HepG2 (cell line): Measurements from ENCODE around the gene JPH4. TPM values are rescaled to one million over a fixed set of nuclear protein-coding genes. Genes with fewer than 3 reads are reported as not detected.

Experiments
- ATRX ChIP-seq: sonication (generic); formaldehyde crosslinking; IDR thresholded peaks from 2 replicates; pipeline ENCODE4 v1.4.0; 2020; ENCODE audit warnings: missing genetic modification reagents, borderline replicate concordance
- DMAP1 ChIP-seq: IDR thresholded peaks from 2 replicates; pipeline ENCODE4 v1.6.1; 2016
- ERF ChIP-seq: IDR thresholded peaks from 2 replicates; pipeline ENCODE4 v1.6.1; 2018; ENCODE audit warnings: missing biosample characterization, missing genetic modification reagents
- ETV5 ChIP-seq: IDR thresholded peaks from 2 replicates; pipeline ENCODE4 v1.6.1; 2018; ENCODE audit warnings: missing biosample characterization, missing genetic modification reagents, inconsistent platforms, borderline replicate concordance
- RCOR2 ChIP-seq: IDR thresholded peaks from 2 replicates; pipeline ENCODE4 v1.6.1; 2016; ENCODE audit warnings: missing biosample characterization, missing genetic modification reagents
- RFX3 ChIP-seq: IDR thresholded peaks from 2 replicates; pipeline ENCODE4 v1.6.1; 2016; ENCODE audit warnings: missing biosample characterization, missing genetic modification reagents
- SAFB2 ChIP-seq: sonication (generic); formaldehyde crosslinking; IDR thresholded peaks from 2 replicates; pipeline ENCODE4 v1.5.1; 2020; ENCODE audit warnings: missing genetic modification reagents, low read depth, mild to moderate bottlenecking, borderline replicate concordance
- TSC22D2 ChIP-seq: sonication (generic); formaldehyde crosslinking; IDR thresholded peaks from 2 replicates; pipeline ENCODE4 v1.5.1; 2020; ENCODE audit warnings: missing genetic modification reagents, mild to moderate bottlenecking, borderline replicate concordance
- ZIK1 ChIP-seq: sonication (generic); formaldehyde crosslinking; IDR thresholded peaks from 2 replicates; pipeline ENCODE4 v1.5.0; 2020; ENCODE audit warnings: mild to moderate bottlenecking, low read depth, missing genetic modification reagents, borderline replicate concordance
- ZNF10 ChIP-seq: sonication (generic); formaldehyde crosslinking; IDR thresholded peaks from 2 replicates; pipeline ENCODE4 v1.4.0; 2020; ENCODE audit warnings: mild to moderate bottlenecking, low read depth, missing genetic modification reagents, borderline replicate concordance
- ZNF143 ChIP-seq: sonication (generic); formaldehyde crosslinking; IDR thresholded peaks from 2 replicates; pipeline ENCODE4 v1.4.0; 2020; ENCODE audit warnings: missing genetic modification reagents
- ZNF234 ChIP-seq: sonication (generic); formaldehyde crosslinking; conservative IDR thresholded peaks from 2 replicates; pipeline ENCODE4 v1.5.1; 2020; ENCODE audit warnings: mild to moderate bottlenecking, missing genetic modification reagents
- ZNF333 ChIP-seq: sonication (generic); formaldehyde crosslinking; IDR thresholded peaks from 2 replicates; pipeline ENCODE4 v1.4.0; 2020; ENCODE audit warnings: mild to moderate bottlenecking, missing genetic modification reagents, borderline replicate concordance
- ZNF569 ChIP-seq: sonication (generic); formaldehyde crosslinking; IDR thresholded peaks from 2 replicates; pipeline ENCODE4 v1.5.0; 2020; ENCODE audit warnings: mild to moderate bottlenecking, missing genetic modification reagents, moderate library complexity, borderline replicate concordance
- ZNF724P ChIP-seq: sonication (generic); formaldehyde crosslinking; IDR thresholded peaks from 2 replicates; pipeline ENCODE4 v1.8.0; 2022; ENCODE audit warnings: missing genetic modification reagents, borderline replicate concordance
- polyA plus RNA-seq, 8 experiments: library from polyadenylated mRNA; depleted of rRNA in 3 of 8; stranded (reverse) in 7 of 8; unstranded in 1 of 8; fragments of >200 nt; fragmentation: Illumina TruSeq in 4 of 8; extraction: Trizol in 4 of 8; gene quantifications; 2 replicates each; pipeline versions ENCODE4 v1.2.1 to v1.2.3, GENCODE V29; 2011 to 2016; ENCODE audit warnings: low read depth in 4 of 8, missing spikeins in 1 of 8, mixed read lengths in 1 of 8; ENCODE audit not compliant: insufficient read depth in 1 of 8
- total RNA-seq, 5 experiments: library from RNA; depleted of rRNA; stranded (reverse); fragments of >200 nt; fragmentation: Illumina TruSeq; extraction: Trizol; gene quantifications; 2 replicates each; pipeline ENCODE4 v1.2.3, GENCODE V29; 2016; ENCODE audit warnings: low read depth in 1 of 5
- TF ChIP-seq, protein P1 (sequence below): sonication (generic); formaldehyde crosslinking; IDR thresholded peaks from 2 replicates; pipeline ENCODE4 v1.8.0; 2022; ENCODE audit warnings: mild to moderate bottlenecking, missing genetic modification reagents
- TF ChIP-seq, protein P2 (sequence below): IDR thresholded peaks from 2 replicates; pipeline ENCODE4 v1.6.1; 2016; ENCODE audit warnings: missing compliant biosample characterization, missing genetic modification reagents, borderline replicate concordance

Gene JPH4
- total and polyA plus RNA-seq, 2 of the 13 experiments (the other 11 are each of a cell fraction or from before 2014, with no cell fraction given) = 0.08 to 0.22 TPM

DNA sequence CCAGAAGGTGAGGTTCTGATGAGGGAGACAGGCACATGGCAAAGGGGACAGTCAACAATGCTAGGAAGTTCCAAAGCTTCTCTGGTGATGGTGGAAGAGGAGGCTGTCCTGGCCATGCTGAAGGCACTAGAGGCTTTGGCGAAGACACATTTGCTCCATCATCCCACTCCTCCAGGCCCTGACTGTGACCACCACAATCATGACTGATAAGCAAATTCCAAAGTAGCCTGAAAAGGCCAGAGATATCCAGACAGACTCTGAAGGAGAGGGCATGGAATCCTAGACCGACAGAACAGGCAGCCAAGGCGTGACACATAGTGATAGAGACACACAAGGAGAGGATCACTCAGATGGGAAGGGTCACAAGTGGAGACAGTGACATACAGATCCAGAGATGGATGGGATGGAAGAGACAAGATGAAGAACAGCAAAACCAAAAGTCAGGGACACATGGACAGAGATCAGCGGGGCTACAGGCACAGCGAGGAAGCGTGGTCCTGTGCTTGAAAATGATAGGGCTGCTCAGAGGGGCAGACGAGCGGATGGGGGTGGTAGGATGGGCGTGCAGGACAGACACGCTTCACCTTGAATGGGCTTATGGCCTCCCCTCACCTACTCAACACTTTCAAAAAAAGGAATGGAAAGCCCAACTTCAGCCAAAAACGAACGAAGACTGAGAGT, 28.3 kb downstream of the JPH4 start (continued):
- TF ChIP-seq, protein P1, sequence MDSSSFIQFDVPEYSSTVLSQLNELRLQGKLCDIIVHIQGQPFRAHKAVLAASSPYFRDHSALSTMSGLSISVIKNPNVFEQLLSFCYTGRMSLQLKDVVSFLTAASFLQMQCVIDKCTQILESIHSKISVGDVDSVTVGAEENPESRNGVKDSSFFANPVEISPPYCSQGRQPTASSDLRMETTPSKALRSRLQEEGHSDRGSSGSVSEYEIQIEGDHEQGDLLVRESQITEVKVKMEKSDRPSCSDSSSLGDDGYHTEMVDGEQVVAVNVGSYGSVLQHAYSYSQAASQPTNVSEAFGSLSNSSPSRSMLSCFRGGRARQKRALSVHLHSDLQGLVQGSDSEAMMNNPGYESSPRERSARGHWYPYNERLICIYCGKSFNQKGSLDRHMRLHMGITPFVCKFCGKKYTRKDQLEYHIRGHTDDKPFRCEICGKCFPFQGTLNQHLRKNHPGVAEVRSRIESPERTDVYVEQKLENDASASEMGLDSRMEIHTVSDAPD (CRISPR knock-in tag) = no peak
- TF ChIP-seq RCOR2 (CRISPR knock-in tag) (no peak), ZNF10 (CRISPR knock-in tag) (no peak; the same call in 1 of the 2 replicates), ATRX (CRISPR knock-in tag) (0 out of 2 replicates have a peak, but pooled peaks have one; percentile 83), SAFB2 (CRISPR knock-in tag) (0 out of 2 replicates have a peak, but pooled peaks have one; percentile 58), ZNF234 (CRISPR knock-in tag) (0 out of 2 replicates have a peak, but pooled peaks have one; percentile 11), ZIK1 (CRISPR knock-in tag) (0 out of 2 replicates have a peak, but pooled peaks have one; percentile 45), ZNF143 (CRISPR knock-in tag) (peak; percentile 11; the same call in 1 of the 2 replicates), ZNF569 (CRISPR knock-in tag) (no peak), ETV5 (CRISPR knock-in tag) (peak; percentile 29), RFX3 (CRISPR knock-in tag) (no peak), TSC22D2 (CRISPR knock-in tag) (no peak), ERF (CRISPR knock-in tag) (no peak), ZNF333 (peak; percentile 54; the same call in 1 of the 2 replicates), ZNF724P (CRISPR knock-in tag) (0 out of 2 replicates have a peak, but pooled peaks have one; percentile 28), DMAP1 (CRISPR knock-in tag) (no peak)
- TF ChIP-seq, protein P2, sequence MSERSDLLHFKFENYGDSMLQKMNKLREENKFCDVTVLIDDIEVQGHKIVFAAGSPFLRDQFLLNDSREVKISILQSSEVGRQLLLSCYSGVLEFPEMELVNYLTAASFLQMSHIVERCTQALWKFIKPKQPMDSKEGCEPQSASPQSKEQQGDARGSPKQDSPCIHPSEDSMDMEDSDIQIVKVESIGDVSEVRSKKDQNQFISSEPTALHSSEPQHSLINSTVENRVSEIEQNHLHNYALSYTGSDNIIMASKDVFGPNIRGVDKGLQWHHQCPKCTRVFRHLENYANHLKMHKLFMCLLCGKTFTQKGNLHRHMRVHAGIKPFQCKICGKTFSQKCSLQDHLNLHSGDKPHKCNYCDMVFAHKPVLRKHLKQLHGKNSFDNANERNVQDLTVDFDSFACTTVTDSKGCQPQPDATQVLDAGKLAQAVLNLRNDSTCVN = 0 out of 2 replicates have a peak, but pooled peaks have one; percentile 11
